ENCODE measurements around the gene CNOT11. TPM values are rescaled to one million over a fixed set of nuclear protein-coding genes. Genes with fewer than 3 reads are reported as not detected.

Gene CNOT11
- total and polyA plus RNA-seq, 2 of the 13 experiments (the other 11 are each of a cell fraction or from before 2014, with no cell fraction given) = 114 to 209 TPM

DNA sequence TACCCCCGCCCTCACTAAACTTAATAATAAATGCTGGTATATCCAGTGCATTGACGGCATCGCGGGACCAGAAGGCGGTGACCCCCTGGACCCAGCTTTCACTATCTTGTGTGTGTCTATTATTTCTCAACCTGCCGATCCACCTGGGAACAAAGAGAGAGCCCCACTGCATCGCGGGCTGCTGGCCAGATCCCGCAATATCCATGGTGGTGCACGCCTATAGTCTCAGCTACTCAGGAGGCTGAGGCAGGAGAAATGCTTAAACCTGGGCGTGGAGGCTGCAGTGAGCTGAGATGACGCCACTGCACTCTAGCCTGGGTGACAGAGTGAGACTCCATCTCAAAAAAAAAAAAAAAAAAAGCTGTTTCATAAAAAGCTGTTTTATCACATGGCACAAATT lies 7.8 kb upstream of the CNOT11 start (continued):
- TF ChIP-seq, protein P1, sequence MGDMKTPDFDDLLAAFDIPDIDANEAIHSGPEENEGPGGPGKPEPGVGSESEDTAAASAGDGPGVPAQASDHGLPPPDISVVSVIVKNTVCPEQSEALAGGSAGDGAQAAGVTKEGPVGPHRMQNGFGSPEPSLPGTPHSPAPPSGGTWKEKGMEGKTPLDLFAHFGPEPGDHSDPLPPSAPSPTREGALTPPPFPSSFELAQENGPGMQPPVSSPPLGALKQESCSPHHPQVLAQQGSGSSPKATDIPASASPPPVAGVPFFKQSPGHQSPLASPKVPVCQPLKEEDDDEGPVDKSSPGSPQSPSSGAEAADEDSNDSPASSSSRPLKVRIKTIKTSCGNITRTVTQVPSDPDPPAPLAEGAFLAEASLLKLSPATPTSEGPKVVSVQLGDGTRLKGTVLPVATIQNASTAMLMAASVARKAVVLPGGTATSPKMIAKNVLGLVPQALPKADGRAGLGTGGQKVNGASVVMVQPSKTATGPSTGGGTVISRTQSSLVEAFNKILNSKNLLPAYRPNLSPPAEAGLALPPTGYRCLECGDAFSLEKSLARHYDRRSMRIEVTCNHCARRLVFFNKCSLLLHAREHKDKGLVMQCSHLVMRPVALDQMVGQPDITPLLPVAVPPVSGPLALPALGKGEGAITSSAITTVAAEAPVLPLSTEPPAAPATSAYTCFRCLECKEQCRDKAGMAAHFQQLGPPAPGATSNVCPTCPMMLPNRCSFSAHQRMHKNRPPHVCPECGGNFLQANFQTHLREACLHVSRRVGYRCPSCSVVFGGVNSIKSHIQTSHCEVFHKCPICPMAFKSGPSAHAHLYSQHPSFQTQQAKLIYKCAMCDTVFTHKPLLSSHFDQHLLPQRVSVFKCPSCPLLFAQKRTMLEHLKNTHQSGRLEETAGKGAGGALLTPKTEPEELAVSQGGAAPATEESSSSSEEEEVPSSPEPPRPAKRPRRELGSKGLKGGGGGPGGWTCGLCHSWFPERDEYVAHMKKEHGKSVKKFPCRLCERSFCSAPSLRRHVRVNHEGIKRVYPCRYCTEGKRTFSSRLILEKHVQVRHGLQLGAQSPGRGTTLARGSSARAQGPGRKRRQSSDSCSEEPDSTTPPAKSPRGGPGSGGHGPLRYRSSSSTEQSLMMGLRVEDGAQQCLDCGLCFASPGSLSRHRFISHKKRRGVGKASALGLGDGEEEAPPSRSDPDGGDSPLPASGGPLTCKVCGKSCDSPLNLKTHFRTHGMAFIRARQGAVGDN (CRISPR knock-in tag; IDR thresholded peaks at IDR 0.05) = peak; percentile 66
- TF ChIP-seq, protein P2, sequence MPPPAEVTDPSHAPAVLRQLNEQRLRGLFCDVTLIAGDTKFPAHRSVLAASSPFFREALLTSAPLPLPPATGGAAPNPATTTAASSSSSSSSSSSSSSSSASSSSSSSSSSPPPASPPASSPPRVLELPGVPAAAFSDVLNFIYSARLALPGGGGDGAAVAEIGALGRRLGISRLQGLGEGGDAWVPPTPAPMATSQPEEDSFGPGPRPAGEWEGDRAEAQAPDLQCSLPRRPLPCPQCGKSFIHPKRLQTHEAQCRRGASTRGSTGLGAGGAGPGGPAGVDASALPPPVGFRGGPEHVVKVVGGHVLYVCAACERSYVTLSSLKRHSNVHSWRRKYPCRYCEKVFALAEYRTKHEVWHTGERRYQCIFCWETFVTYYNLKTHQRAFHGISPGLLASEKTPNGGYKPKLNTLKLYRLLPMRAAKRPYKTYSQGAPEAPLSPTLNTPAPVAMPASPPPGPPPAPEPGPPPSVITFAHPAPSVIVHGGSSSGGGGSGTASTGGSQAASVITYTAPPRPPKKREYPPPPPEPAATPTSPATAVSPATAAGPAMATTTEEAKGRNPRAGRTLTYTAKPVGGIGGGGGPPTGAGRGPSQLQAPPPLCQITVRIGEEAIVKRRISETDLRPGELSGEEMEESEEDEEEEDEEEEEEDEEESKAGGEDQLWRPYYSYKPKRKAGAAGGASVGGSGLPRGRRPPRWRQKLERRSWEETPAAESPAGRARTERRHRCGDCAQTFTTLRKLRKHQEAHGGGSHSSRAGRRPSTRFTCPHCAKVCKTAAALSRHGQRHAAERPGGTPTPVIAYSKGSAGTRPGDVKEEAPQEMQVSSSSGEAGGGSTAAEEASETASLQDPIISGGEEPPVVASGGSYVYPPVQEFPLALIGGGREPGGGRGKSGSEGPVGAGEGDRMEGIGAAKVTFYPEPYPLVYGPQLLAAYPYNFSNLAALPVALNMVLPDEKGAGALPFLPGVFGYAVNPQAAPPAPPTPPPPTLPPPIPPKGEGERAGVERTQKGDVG (CRISPR knock-in tag; IDR thresholded peaks at IDR 0.05; ENCODE audit: borderline replicate concordance) = peak; percentile 99
- TF ChIP-seq GTF3A (CRISPR knock-in tag; conservative IDR thresholded peaks at IDR 0.05) (0 out of 2 replicates have a peak, but pooled peaks have one; percentile 55), ZNF747 (CRISPR knock-in tag; IDR thresholded peaks at IDR 0.05; ENCODE audit: borderline replicate concordance) (0 out of 2 replicates have a peak, but pooled peaks have one; percentile 27), POGZ (CRISPR knock-in tag; IDR thresholded peaks at IDR 0.05) (0 out of 2 replicates have a peak, but pooled peaks have one; percentile 26)
- TF ChIP-seq, protein P3, sequence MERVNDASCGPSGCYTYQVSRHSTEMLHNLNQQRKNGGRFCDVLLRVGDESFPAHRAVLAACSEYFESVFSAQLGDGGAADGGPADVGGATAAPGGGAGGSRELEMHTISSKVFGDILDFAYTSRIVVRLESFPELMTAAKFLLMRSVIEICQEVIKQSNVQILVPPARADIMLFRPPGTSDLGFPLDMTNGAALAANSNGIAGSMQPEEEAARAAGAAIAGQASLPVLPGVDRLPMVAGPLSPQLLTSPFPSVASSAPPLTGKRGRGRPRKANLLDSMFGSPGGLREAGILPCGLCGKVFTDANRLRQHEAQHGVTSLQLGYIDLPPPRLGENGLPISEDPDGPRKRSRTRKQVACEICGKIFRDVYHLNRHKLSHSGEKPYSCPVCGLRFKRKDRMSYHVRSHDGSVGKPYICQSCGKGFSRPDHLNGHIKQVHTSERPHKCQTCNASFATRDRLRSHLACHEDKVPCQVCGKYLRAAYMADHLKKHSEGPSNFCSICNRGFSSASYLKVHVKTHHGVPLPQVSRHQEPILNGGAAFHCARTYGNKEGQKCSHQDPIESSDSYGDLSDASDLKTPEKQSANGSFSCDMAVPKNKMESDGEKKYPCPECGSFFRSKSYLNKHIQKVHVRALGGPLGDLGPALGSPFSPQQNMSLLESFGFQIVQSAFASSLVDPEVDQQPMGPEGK (CRISPR knock-in tag; IDR thresholded peaks at IDR 0.05) = peak; percentile 17; the same call in 1 of the 2 replicates
- TF ChIP-seq, protein P4, sequence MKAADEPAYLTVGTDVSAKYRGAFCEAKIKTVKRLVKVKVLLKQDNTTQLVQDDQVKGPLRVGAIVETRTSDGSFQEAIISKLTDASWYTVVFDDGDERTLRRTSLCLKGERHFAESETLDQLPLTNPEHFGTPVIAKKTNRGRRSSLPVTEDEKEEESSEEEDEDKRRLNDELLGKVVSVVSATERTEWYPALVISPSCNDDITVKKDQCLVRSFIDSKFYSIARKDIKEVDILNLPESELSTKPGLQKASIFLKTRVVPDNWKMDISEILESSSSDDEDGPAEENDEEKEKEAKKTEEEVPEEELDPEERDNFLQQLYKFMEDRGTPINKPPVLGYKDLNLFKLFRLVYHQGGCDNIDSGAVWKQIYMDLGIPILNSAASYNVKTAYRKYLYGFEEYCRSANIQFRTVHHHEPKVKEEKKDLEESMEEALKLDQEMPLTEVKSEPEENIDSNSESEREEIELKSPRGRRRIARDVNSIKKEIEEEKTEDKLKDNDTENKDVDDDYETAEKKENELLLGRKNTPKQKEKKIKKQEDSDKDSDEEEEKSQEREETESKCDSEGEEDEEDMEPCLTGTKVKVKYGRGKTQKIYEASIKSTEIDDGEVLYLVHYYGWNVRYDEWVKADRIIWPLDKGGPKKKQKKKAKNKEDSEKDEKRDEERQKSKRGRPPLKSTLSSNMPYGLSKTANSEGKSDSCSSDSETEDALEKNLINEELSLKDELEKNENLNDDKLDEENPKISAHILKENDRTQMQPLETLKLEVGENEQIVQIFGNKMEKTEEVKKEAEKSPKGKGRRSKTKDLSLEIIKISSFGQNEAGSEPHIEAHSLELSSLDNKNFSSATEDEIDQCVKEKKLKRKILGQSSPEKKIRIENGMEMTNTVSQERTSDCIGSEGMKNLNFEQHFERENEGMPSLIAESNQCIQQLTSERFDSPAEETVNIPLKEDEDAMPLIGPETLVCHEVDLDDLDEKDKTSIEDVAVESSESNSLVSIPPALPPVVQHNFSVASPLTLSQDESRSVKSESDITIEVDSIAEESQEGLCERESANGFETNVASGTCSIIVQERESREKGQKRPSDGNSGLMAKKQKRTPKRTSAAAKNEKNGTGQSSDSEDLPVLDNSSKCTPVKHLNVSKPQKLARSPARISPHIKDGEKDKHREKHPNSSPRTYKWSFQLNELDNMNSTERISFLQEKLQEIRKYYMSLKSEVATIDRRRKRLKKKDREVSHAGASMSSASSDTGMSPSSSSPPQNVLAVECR (CRISPR knock-in tag; IDR thresholded peaks at IDR 0.05; ENCODE audit: borderline replicate concordance) = peak; percentile 19; the same call in 1 of the 2 replicates

Data from HepG2 (cell line).